K562 (cell line): ENCODE measurements around the gene BLOC1S3. TPM values are rescaled to one million over a fixed set of nuclear protein-coding genes. Genes with fewer than 3 reads are reported as not detected.

ENCODE experiments used
- ARID3A ChIP-seq: IDR thresholded peaks from 2 replicates; pipeline ENCODE4 v1.6.1; 2012; ENCODE audit warnings: low read depth, low read length, improper control_type of control experiment, borderline replicate concordance
- ATF1 ChIP-seq, 2 experiments: fragments of 450-650 bp in 1 of 2; IDR thresholded peaks; 2 replicates each; pipeline ENCODE4 v1.6.1; 2016; ENCODE audit warnings: missing compliant biosample characterization in 1 of 2, missing genetic modification characterization in 1 of 2
- DPF2 ChIP-seq: fragments of 450-650 bp; IDR thresholded peaks from 2 replicates; pipeline ENCODE4 v1.6.1; 2016
- EP400 ChIP-seq: fragments of 450-650 bp; IDR thresholded peaks from 2 replicates; pipeline ENCODE4 v1.6.1; 2017; ENCODE audit warnings: antibody characterized with exemption, mild to moderate bottlenecking, moderate library complexity
- HDAC1 ChIP-seq, 2 experiments: fragments of 450-650 bp; IDR thresholded peaks; 2 replicates each; pipeline ENCODE4 v1.6.1; 2016 to 2017; ENCODE audit warnings: inconsistent platforms in 1 of 2, mild to moderate bottlenecking in 1 of 2, moderate library complexity in 1 of 2
- KDM1A ChIP-seq, 2 experiments: fragments of 450-650 bp; IDR thresholded peaks; 2 replicates each; pipeline ENCODE4 v1.6.1; 2016; ENCODE audit warnings: mild to moderate bottlenecking in 2 of 2
- PHB2 ChIP-seq: fragments of 450-650 bp; IDR thresholded peaks from 2 replicates; pipeline ENCODE4 v1.6.1; 2017; ENCODE audit warnings: low read depth
- PKNOX1 ChIP-seq: fragments of 450-650 bp; IDR thresholded peaks from 2 replicates; pipeline ENCODE4 v1.6.1; 2016
- POLR2B ChIP-seq: fragments of 450-650 bp; IDR thresholded peaks from 2 replicates; pipeline ENCODE4 v1.6.1; 2018; ENCODE audit warnings: low read depth; ENCODE audit not compliant: partially characterized antibody
- RNF2 ChIP-seq: sonication (generic); IDR thresholded peaks from 2 replicates; pipeline ENCODE4 v1.6.1; 2016
- SMARCE1 ChIP-seq: fragments of 450-650 bp; IDR thresholded peaks from 2 replicates; pipeline ENCODE4 v1.7.1; 2016; ENCODE audit warnings: mild to moderate bottlenecking
- TRIM28 ChIP-seq: fragments of 450-650 bp; IDR thresholded peaks from 2 replicates; pipeline ENCODE4 v1.6.1; 2017
- polyA plus RNA-seq, 8 experiments: library from polyadenylated mRNA; depleted of rRNA in 4 of 8; stranded (reverse) in 5 of 8; unstranded in 3 of 8; fragments of >200 nt; fragmentation: Nextera tagmentation in 2 of 8; fragmentation: Illumina TruSeq in 1 of 8; extraction: Ambion mirVana in 2 of 8; extraction: Trizol in 1 of 8; gene quantifications; 2 replicates each; pipeline versions ENCODE4 v1.2.1 to v1.2.3, GENCODE V29; 2011 to 2014; ENCODE audit warnings: inconsistent platforms in 1 of 8, missing spikeins in 1 of 8
- total RNA-seq, 7 experiments: library from RNA; depleted of rRNA in 6 of 7; stranded (reverse); fragments of >200 nt in 6 of 7; fragmentation: Illumina TruSeq in 2 of 7; extraction: Trizol in 2 of 7; gene quantifications; 2 replicates each; pipeline versions ENCODE4 v1.2.1 to v1.2.3, GENCODE V29; 2011 to 2021; ENCODE audit warnings: low replicate concordance in 1 of 7
- TF ChIP-seq, protein P1 (sequence below), 2 experiments: fragments of 450-650 bp; formaldehyde crosslinking in 1 of 2; IDR thresholded peaks; 2 replicates each; pipeline versions ENCODE4 v1.4.0 to v1.6.1; 2014 to 2020; ENCODE audit warnings: mild to moderate bottlenecking in 2 of 2, borderline replicate concordance in 1 of 2, low read depth in 1 of 2

The BLOC1S3 gene
- total and polyA plus RNA-seq, 9 of the 15 experiments (the other 6 are each of a cell fraction or from before 2014, with no cell fraction given) = 3.9 to 20.2 (median 10.4) TPM

- TF ChIP-seq, protein P1, sequence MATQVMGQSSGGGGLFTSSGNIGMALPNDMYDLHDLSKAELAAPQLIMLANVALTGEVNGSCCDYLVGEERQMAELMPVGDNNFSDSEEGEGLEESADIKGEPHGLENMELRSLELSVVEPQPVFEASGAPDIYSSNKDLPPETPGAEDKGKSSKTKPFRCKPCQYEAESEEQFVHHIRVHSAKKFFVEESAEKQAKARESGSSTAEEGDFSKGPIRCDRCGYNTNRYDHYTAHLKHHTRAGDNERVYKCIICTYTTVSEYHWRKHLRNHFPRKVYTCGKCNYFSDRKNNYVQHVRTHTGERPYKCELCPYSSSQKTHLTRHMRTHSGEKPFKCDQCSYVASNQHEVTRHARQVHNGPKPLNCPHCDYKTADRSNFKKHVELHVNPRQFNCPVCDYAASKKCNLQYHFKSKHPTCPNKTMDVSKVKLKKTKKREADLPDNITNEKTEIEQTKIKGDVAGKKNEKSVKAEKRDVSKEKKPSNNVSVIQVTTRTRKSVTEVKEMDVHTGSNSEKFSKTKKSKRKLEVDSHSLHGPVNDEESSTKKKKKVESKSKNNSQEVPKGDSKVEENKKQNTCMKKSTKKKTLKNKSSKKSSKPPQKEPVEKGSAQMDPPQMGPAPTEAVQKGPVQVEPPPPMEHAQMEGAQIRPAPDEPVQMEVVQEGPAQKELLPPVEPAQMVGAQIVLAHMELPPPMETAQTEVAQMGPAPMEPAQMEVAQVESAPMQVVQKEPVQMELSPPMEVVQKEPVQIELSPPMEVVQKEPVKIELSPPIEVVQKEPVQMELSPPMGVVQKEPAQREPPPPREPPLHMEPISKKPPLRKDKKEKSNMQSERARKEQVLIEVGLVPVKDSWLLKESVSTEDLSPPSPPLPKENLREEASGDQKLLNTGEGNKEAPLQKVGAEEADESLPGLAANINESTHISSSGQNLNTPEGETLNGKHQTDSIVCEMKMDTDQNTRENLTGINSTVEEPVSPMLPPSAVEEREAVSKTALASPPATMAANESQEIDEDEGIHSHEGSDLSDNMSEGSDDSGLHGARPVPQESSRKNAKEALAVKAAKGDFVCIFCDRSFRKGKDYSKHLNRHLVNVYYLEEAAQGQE (IDR thresholded peaks at IDR 0.05; ENCODE audit: borderline replicate concordance) = 0 out of 2 replicates have a peak, but pooled peaks have one; percentile 3
- TF ChIP-seq, protein P1 (CRISPR knock-in tag; IDR thresholded peaks at IDR 0.05; ENCODE audit: low read depth) = no peak
- TF ChIP-seq DPF2 (peak; percentile 71), HDAC1 (IDR thresholded peaks at IDR 0.05) (peak in 1 of 2 experiments; percentile 71; a peak in 1 of 4 replicates), RNF2 (peak; percentile 64; the same call in 1 of the 2 replicates), TRIM28 (0 out of 2 replicates have a peak, but pooled peaks have one; percentile 28), EP400 (peak; percentile 28; the same call in 1 of the 2 replicates), KDM1A (IDR thresholded peaks at IDR 0.05) (peak in 1 of 2 experiments; percentile 46; a peak in 2 of 4 replicates), PHB2 (no peak), ARID3A (0 out of 2 replicates have a peak, but pooled peaks have one; percentile 27), PKNOX1 (peak; percentile 61), ATF1 (CRISPR knock-in tag; IDR thresholded peaks at IDR 0.05) (no peak), ATF1 (tag; IDR thresholded peaks at IDR 0.05) (0 out of 2 replicates have a peak, but pooled peaks have one; percentile 24), POLR2B (peak; percentile 31), SMARCE1 (peak; percentile 79)
These were observed 7.4 kb upstream of the BLOC1S3 start (continued) for GRCh38 chr19:45171211-45171623.
